Fibroblast of lung (primary cell): Measurements from ENCODE around the gene ANP32E. TPM values are rescaled to one million over a fixed set of nuclear protein-coding genes. Genes with fewer than 3 reads are reported as not detected.

Source experiments
- DNase-seq, 2 donors: peaks; one replicate each; pipeline versions ENCODE4 v3.0.0 to v3.0.0-alpha.2; 2010; ENCODE audit warnings: low read depth in 2 of 2
- H2AFZ ChIP-seq: 2 replicates; pipeline ENCODE4 v1.5.1; 2012; ENCODE audit warnings: low read length, control low read depth, inconsistent platforms
- H3K27ac ChIP-seq: 2 replicates; pipeline ENCODE4 v1.5.1; 2011; ENCODE audit warnings: low read length, control low read depth; ENCODE audit not compliant: insufficient read depth
- H3K27me3 ChIP-seq: 2 replicates; pipeline ENCODE4 v1.5.1; 2011; ENCODE audit warnings: mild to moderate bottlenecking, low read length; ENCODE audit not compliant: control insufficient read depth, insufficient read depth
- H3K36me3 ChIP-seq: 2 replicates; pipeline ENCODE4 v1.5.1; 2011; ENCODE audit warnings: low read length; ENCODE audit not compliant: control insufficient read depth, insufficient read depth
- H3K4me1 ChIP-seq: 2 replicates; pipeline ENCODE4 v1.5.1; 2011; ENCODE audit warnings: low read length; ENCODE audit not compliant: control insufficient read depth, insufficient read depth; ENCODE audit errors: extremely low read depth
- H3K4me2 ChIP-seq: 2 replicates; pipeline ENCODE4 v1.5.1; 2011; ENCODE audit warnings: low read length, control low read depth; ENCODE audit not compliant: insufficient read depth; ENCODE audit errors: extremely low read depth
- H3K4me3 ChIP-seq, 4 experiments: fragments of 200-600 bp in 1 of 4; sonication (generic) in 1 of 4; replicated peaks in 1 of 4; 2 replicates each; pipeline ENCODE4 v1.5.1; 2011 to 2016; ENCODE audit warnings: low read length in 4 of 4, low read depth in 3 of 4, mild to moderate bottlenecking in 3 of 4, control low read depth in 2 of 4, inconsistent platforms in 1 of 4, mixed read lengths in 1 of 4; ENCODE audit not compliant: insufficient read depth in 1 of 4; ENCODE audit errors: control extremely low read depth in 1 of 4
- H3K79me2 ChIP-seq: 2 replicates; pipeline ENCODE4 v1.5.1; 2012; ENCODE audit warnings: mild to moderate bottlenecking, low read length, inconsistent platforms; ENCODE audit not compliant: control insufficient read depth, insufficient read depth
- H3K9ac ChIP-seq: 2 replicates; pipeline ENCODE4 v1.5.1; 2011; ENCODE audit warnings: mild to moderate bottlenecking, low read length, control low read depth; ENCODE audit not compliant: insufficient read depth
- H3K9me3 ChIP-seq: 2 replicates; pipeline ENCODE4 v1.5.1; 2012; ENCODE audit warnings: low read depth, low read length; ENCODE audit not compliant: control insufficient read depth, insufficient read depth
- H4K20me1 ChIP-seq: 2 replicates; pipeline ENCODE4 v1.5.1; 2011; ENCODE audit warnings: low read length; ENCODE audit not compliant: control insufficient read depth, insufficient read depth; ENCODE audit errors: extremely low read depth
- CTCF ChIP-seq, 2 donors: IDR thresholded peaks in 1 of 2; conservative IDR thresholded peaks in 1 of 2; 1 replicate in 1 of 2; 2 replicates in 1 of 2; pipeline ENCODE4 v1.5.1; 2011 to 2012; ENCODE audit warnings: low read length in 2 of 2, control low read depth in 1 of 2, inconsistent platforms in 1 of 2, low read depth in 1 of 2, mild to moderate bottlenecking in 1 of 2
- EZH2 ChIP-seq: IDR thresholded peaks from 2 replicates; pipeline ENCODE4 v1.5.1; 2012; ENCODE audit warnings: low read length, control low read depth, mild to moderate bottlenecking; ENCODE audit errors: missing control alignments
- polyA plus RNA-seq, 2 donors: library from polyadenylated mRNA; depleted of rRNA in 1 of 2; stranded (reverse) in 1 of 2; unstranded in 1 of 2; fragments of >200 nt; gene quantifications; 2 replicates each; pipeline ENCODE4 v1.2.1, GENCODE V29; 2011 to 2012; ENCODE audit warnings: missing spikeins in 1 of 2
- total RNA-seq: library from RNA; depleted of rRNA; stranded (reverse); fragments of >200 nt; gene quantifications from 2 replicates; pipeline ENCODE4 v1.2.1, GENCODE V29; 2014

ANP32E gene
- total and polyA plus RNA-seq, 2 donors (not counting 1 experiment from before 2014, with no cell fraction given): 22.4 to 24.6 TPM

DNA sequence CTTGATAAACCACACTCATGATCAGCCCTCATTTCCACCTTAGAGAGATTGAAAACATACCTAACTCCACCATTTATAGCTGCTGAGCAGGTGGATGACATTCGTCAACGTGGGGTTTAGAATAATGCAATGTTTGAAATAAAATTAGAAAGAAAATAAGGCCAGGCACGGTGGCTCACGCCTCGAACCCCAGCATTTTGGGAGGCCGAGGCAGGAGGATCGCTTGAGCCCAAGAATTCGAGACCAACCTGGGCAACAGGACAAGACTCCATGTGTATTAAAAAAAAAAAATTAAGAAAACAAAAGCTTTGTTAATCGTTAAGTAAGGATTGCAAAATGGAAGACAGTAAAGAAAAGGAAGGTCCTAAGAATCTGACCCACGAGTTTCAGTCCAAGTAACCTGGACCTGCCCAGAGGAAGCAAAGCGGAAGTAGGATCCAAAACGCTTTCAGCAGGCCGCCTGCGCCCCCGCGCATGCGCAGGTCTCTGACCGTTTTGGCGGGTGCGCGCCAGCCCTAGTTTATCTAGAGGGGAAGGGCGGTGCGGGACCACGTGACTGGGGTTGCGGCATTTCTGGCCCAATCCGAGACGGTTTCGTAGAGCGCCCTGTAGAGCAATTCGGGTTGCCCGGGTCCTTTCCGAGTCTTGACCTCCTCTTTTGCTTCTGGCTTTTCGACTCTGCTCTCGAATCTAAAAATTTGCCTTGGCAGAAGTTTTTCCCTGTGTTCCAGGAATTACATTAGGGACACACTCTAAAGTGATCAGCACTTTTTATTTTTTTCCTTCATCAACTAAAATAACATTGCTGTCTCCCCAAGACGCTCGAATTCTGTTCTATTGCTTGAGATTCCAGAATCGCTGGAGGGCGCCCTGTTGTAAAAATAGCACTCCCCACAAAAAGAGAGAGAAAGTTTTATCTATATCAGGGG is 22.5 kb downstream of the ANP32E start:
- Histone ChIP-seq H4K20me1 (no peaks in the 10 kb centered on the region), H3K27ac (peak overlapping the region; percentile 46), H3K4me3 (peak overlapping the region in 3 of 4 experiments; percentile 15 to 89 (median 62)), H3K79me2 (no peaks in the 10 kb centered on the region), H3K4me1 (no peaks in the 10 kb centered on the region), H2AFZ (peak overlapping the region; percentile 63), H3K9me3 (no peaks in the 10 kb centered on the region), H3K27me3 (no peaks in the 10 kb centered on the region), H3K4me2 (peak overlapping the region; percentile 66), H3K9ac (no peak overlapping the region), H3K36me3 (no peaks in the 10 kb centered on the region)
- peak; percentile 89 to 95 for DNase-seq
- TF ChIP-seq CTCF (conservative IDR thresholded peaks at IDR 0.05 in 1 of 2, IDR thresholded peaks at IDR 0.05 in 1 of 2; ENCODE audit: low read depth in 1 of 2, low read length in 2 of 2) (peak; percentile 36 to 43), EZH2 (no peak)

DNA sequence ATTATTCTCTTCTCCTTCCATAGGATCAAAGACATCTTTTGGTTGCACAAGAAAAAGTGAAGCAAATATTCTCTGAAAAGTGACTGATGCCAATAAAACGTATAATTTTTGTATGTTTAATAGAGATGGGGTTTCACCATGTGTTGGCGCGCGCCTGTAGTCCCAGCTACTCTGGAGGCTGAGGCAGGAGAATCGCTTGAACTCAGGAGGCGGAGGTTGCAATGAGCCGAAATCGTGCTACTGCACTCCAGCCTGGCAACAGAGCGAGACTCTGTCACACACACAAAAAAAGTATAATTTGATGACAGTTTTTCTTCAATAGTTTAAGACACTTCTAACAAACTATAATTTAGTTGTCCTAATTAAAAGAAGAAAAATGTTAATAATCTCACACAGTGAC is 23.8 kb downstream of the ANP32E start:
- Histone ChIP-seq H2AFZ (no peak overlapping the region), H3K27me3 (no peaks in the 10 kb centered on the region), H3K79me2 (no peaks in the 10 kb centered on the region), H3K27ac (no peak overlapping the region), H3K4me2 (no peak overlapping the region), H3K4me3 (no peak overlapping the region), H4K20me1 (no peaks in the 10 kb centered on the region), H3K4me1 (no peaks in the 10 kb centered on the region), H3K9me3 (no peaks in the 10 kb centered on the region), H3K9ac (no peak overlapping the region), H3K36me3 (no peaks in the 10 kb centered on the region)
- no peak for DNase-seq
- TF ChIP-seq CTCF (conservative IDR thresholded peaks at IDR 0.05 in 1 of 2, IDR thresholded peaks at IDR 0.05 in 1 of 2; ENCODE audit: low read depth in 1 of 2, low read length in 2 of 2): no peak
- no peak for TF ChIP-seq EZH2

- H3K4me1 ChIP-seq: no peaks in the 10 kb centered on the region
- H3K4me3 ChIP-seq: no peak overlapping the region
- H3K4me2 ChIP-seq: no peak overlapping the region
- no peak for DNase-seq
- no peak overlapping the region for H2AFZ ChIP-seq
- no peaks in the 10 kb centered on the region for H3K9me3 ChIP-seq
- H3K9ac ChIP-seq: no peak overlapping the region
- no peaks in the 10 kb centered on the region for H3K36me3 ChIP-seq
- H3K79me2 ChIP-seq: no peaks in the 10 kb centered on the region
- H4K20me1 ChIP-seq: no peaks in the 10 kb centered on the region
- H3K27ac ChIP-seq: no peak overlapping the region
- TF ChIP-seq EZH2 (no peak), CTCF (conservative IDR thresholded peaks at IDR 0.05 in 1 of 2, IDR thresholded peaks at IDR 0.05 in 1 of 2; ENCODE audit: low read depth in 1 of 2, low read length in 2 of 2) (no peak)
- no peaks in the 10 kb centered on the region for H3K27me3 ChIP-seq
These were observed 25.2 kb downstream of the ANP32E start for GRCh38 chr1:150210706-150211105.
